ENCODE results near the gene DNASE1L1.

The DNASE1L1 gene

DNA sequence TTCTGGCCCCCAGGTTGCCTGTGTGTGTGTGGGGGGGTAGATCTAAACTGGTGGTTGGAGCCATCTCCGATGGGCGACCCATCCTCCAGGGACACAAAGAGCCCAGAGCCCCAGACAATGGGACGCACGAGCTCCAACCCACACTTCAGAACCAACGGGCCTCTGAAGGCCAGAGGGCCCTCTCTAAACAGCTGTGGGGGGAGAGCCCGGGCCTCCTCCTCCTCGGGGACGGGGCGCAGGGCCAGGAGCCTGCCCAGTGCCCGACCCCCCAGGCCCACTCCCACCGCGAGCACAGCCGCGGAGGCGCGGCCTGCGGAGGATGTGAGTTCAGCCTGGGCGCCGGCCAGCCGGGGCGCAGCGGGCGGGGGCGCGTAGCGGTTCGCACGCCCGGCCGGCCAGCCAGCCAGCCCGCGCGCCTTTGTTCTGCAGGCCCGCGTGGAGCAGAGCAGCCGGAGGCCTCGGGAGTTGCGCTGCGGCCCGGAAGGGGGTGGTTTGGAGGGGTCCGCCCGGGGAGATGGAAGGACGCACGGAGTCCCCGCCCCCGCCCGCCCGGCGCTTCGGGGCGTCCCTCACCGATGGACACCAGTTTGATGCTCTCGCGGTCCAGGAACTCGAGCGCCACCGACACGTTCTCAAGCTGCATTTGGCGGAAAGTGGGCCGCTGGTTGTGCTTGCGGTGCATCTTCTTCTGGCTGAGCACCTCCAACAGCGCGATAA, 38.6 kb downstream of the DNASE1L1 start:
- peak overlapping the region; percentile 88 for H3K4me3 ChIP-seq (replicated peaks; ENCODE audit: low read depth, low read length)
- no peak for DNase-seq (ENCODE audit: extremely low read depth, low read depth)
- no peak for TF ChIP-seq CTCF (IDR thresholded peaks at IDR 0.05; ENCODE audit: low read depth, low read length, missing control alignments)

DNA sequence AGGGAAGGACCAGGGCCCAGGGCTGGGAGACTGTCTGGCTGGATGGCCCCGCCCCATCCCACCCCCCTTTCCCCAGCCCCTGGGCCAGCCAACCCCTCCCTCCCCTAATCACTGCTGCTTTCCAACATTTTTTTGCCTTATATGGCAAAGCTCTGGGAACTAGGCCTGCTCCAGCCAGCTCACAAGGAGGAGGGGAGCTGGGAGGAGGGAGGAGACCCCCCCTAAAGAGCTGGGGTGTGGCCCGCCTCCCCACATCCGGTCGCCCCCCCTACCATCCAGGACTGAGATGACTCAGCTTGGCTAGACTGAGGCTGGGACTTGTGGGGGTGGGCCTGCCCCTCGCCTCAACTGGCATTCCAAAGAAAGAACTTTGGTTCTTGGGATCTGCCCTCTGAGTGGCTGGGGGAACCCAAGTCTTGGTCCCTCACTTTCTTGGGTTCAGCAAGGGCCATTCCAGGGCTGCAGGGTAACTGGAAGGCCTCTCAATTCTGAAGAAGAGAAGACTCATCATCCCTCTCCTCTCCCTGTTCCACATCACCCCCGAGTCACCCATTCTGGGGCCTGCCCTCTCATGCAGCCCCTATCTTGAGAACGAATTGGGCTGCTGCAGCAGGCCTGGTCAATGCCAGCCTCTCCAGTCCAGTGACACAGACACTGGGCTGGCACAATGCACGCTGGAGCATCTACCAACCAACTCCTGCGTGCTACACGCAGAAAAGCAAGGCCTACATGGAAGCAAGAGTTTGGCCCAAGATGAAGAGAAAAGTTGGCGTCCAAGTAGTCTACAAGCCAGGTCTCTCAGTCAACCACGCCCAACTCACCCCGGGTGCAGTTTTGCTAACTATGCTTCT, 39.4 kb downstream of the DNASE1L1 start:
- H3K4me3 ChIP-seq (replicated peaks; ENCODE audit: low read depth, low read length), result peak overlapping the region; percentile 88
- peak; percentile 81 for DNase-seq (ENCODE audit: extremely low read depth, low read depth)
- no peak for TF ChIP-seq CTCF (IDR thresholded peaks at IDR 0.05; ENCODE audit: low read depth, low read length, missing control alignments)

DNA sequence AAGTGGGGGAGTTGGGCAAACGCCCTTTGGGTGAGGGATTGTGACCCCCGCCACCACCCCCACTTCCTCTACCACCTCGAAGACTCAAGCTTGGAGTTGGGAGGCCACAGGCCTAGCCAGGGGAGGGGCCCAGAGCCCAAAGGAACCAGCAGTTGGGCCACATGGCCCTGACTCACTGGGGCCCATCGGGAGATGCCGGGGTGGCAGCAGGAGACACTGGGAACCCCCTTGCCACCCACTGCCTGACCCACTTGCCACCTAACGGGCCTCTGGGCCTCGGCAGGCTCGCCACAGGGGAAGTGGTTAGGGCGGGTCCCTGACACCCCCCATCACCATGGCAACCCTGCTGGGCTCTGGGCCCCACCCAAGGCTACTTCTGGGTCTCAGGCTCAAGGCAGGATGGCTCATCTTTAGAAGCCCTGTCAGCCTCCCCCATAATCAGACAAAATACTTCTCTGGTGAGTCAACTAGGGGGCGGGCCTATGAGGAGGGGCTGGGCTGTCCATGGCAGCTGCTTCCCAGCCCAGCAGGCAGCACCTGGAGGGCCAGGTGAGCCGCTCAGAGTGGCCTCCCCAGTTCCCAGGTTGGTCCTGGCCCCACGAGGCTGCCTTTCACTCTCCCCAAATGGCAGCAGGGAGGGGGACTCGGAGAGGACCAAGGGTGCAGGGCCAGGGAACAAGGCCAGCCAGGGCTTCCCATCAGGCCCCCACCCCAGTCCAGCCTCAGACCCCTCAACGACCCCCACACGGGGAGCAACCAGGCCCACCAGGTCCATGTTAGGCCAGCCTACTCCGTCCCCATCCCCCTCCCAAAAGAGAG, 40.2 kb downstream of the DNASE1L1 start:
- DNase-seq (ENCODE audit: extremely low read depth, low read depth), result peak; percentile 78
- peak overlapping the region; percentile 88 for H3K4me3 ChIP-seq (replicated peaks; ENCODE audit: low read depth, low read length)
- no peak for TF ChIP-seq CTCF (IDR thresholded peaks at IDR 0.05; ENCODE audit: low read depth, low read length, missing control alignments)

GRCh38 chrX:154367474-154368308, 41.4 kb downstream of the DNASE1L1 start:
- H3K4me3 ChIP-seq (replicated peaks; ENCODE audit: low read depth, low read length), result peak overlapping the region; percentile 88
- TF ChIP-seq CTCF (IDR thresholded peaks at IDR 0.05; ENCODE audit: low read depth, low read length, missing control alignments), result no peak
- no peak for DNase-seq (ENCODE audit: extremely low read depth, low read depth)

GRCh38 chrX:154366666-154367055, 42.4 kb downstream of the DNASE1L1 start:
- 0 out of 2 replicates have a peak overlapping the region, but pooled peaks have one; percentile 88 for H3K4me3 ChIP-seq (replicated peaks; ENCODE audit: low read depth, low read length)
- DNase-seq (ENCODE audit: extremely low read depth, low read depth), result no peak
- TF ChIP-seq CTCF (IDR thresholded peaks at IDR 0.05; ENCODE audit: low read depth, low read length, missing control alignments), result no peak

Data from HFF-Myc (cell line).